Activated CD8-positive, alpha-beta T cell treated with anti-CD3 and anti-CD28 coated beads for 36 hours (primary cell): ENCODE data around the gene AKAP9. TPM values are rescaled to one million over a fixed set of nuclear protein-coding genes. Genes with fewer than 3 reads are reported as not detected.
A peak's percentile ranks its signal among the peaks of the same experiment; 100 is the strongest.
"Not testable (repeated sequence)": the region's sequence is repeated elsewhere in the genome, so short reads cannot be mapped to it uniquely, and the experiment has no call there.

ENCODE experiments used
- ATAC-seq: fragments of 200-7000 bp; cut with Tn5 transposase; one replicate; pipeline ENCODE4 v1.10.0; 2021; ENCODE audit warnings: mild to moderate bottlenecking, moderate library complexity
- CTCF ChIA-PET: fragments of 350-600 bp; sonication (Branson Sonifier 250); formaldehyde crosslinking; loops from one replicate; lab custom pipeline; 2021; ENCODE audit warnings: antibody characterized with exemption; lab: Charles Lee
- POLR2A ChIA-PET: fragments of 350-600 bp; sonication (Branson Sonifier 250); formaldehyde crosslinking; loops from one replicate; lab custom pipeline; 2021; ENCODE audit warnings: antibody characterized with exemption; lab: Charles Lee
- DNase-seq: peaks from one replicate; pipeline ENCODE4 v3.0.0-alpha.2; 2020
- H3K27ac Mint-ChIP-seq: one replicate; pipeline ENCODE4 v1.8.0; 2021; ENCODE audit warnings: mild to moderate bottlenecking, mixed read lengths
- H3K27me3 Mint-ChIP-seq: one replicate; pipeline ENCODE4 v1.8.0; 2021; ENCODE audit warnings: mixed read lengths
- H3K36me3 Mint-ChIP-seq: one replicate; pipeline ENCODE4 v1.8.0; 2021; ENCODE audit warnings: low read depth, mixed read lengths
- H3K4me1 Mint-ChIP-seq: one replicate; pipeline ENCODE4 v1.8.0; 2021; ENCODE audit warnings: low read depth, mixed read lengths
- H3K4me3 Mint-ChIP-seq: one replicate; pipeline ENCODE4 v1.8.0; 2021; ENCODE audit warnings: mild to moderate bottlenecking, moderate library complexity, mixed read lengths
- H3K9me3 Mint-ChIP-seq: one replicate; pipeline ENCODE4 v1.8.0; 2021; ENCODE audit warnings: mixed read lengths
- CTCF ChIP-seq: fragments of 200-600 bp; IDR thresholded peaks from one replicate; pipeline ENCODE4 v1.8.0; 2022; ENCODE audit warnings: antibody characterized with exemption, mild to moderate bottlenecking
- intact Hi-C: fragments of 100-400 bp; cut with micrococcal nuclease; formaldehyde crosslinking; loops from one replicate; pipeline ENCODE4 v1.10.0; 2022
- total RNA-seq, 2 experiments: library from RNA; stranded (reverse); gene quantifications; one replicate each; pipeline ENCODE4 v1.2.3, GENCODE V29; 2021

The AKAP9 gene
- total RNA-seq, 2 experiments from 2014 or later: 24.8 to 28.4 TPM

- intact Hi-C loops: no loop called here
- Mint-ChIP-seq H3K4me3 (peak overlapping the region; percentile 80), H3K36me3 (peaks cover 8% of the 10 kb centered on the region), H3K4me1 (peaks cover 43% of the 10 kb centered on the region), H3K27me3 (no peaks in the 10 kb centered on the region), H3K9me3 (no peaks in the 10 kb centered on the region), H3K27ac (no peak overlapping the region)
- ATAC-seq (no peak), DNase-seq (no peak)
- ChIA-PET CTCF (interaction anchor here (0.8 to 3.8 kb wide), 4 partner anchors 11 to 193 kb away, joined by 3 to 19 read pairs (median 10); partner anchors contain the start of gene MTERF1), POLR2A (interaction anchor here (1.0 kb wide), 1 partner anchor 62 kb away, joined by 3 read pairs; the partner anchor contains the start of gene MTERF1)
- no peak for TF ChIP-seq CTCF
Observed at GRCh38 chr7:91942312-91942711, 1.6 kb downstream of the AKAP9 start.

GRCh38 chr7:91944970-91945369, 4.3 kb downstream of the AKAP9 start:
- H3K27ac Mint-ChIP-seq, DNase-seq, ATAC-seq, H3K27me3 Mint-ChIP-seq, intact Hi-C loops, CTCF ChIA-PET, H3K4me3 Mint-ChIP-seq, H3K9me3 Mint-ChIP-seq: not testable (repeated sequence)
- Mint-ChIP-seq H3K36me3 (peaks cover 17% of the 10 kb centered on the region), H3K4me1 (peaks cover 51% of the 10 kb centered on the region)
- POLR2A ChIA-PET: interaction anchor here (2.2 kb wide), 1 partner anchor 64 kb away, joined by 6 read pairs; the partner anchor contains the start of gene MTERF1

GRCh38 chr7:91945476-91945875, 4.8 kb downstream of the AKAP9 start:
- no peak overlapping the region for H3K27ac Mint-ChIP-seq
- no peak overlapping the region for H3K4me3 Mint-ChIP-seq
- ChIA-PET CTCF (no interaction called here), POLR2A (interaction anchor here (2.2 kb wide), 1 partner anchor 64 kb away, joined by 6 read pairs; the partner anchor contains the start of gene MTERF1)
- DNase-seq (no peak), ATAC-seq (no peak)
- H3K4me1 Mint-ChIP-seq: peaks cover 51% of the 10 kb centered on the region
- no peaks in the 10 kb centered on the region for H3K27me3 Mint-ChIP-seq
- peaks cover 17% of the 10 kb centered on the region for H3K36me3 Mint-ChIP-seq
- TF ChIP-seq CTCF: no peak
- no peaks in the 10 kb centered on the region for H3K9me3 Mint-ChIP-seq
- intact Hi-C loops: no loop called here

GRCh38 chr7:91946549-91946948, 5.9 kb downstream of the AKAP9 start:
- POLR2A ChIA-PET: interaction anchor here (2.2 kb wide), 1 partner anchor 66 kb away, joined by 6 read pairs; the partner anchor contains the start of gene MTERF1
- peaks cover 17% of the 10 kb centered on the region for H3K36me3 Mint-ChIP-seq
- no peak for TF ChIP-seq CTCF
- H3K27ac Mint-ChIP-seq: no peak overlapping the region
- peaks cover 52% of the 10 kb centered on the region for H3K4me1 Mint-ChIP-seq
- no peaks in the 10 kb centered on the region for H3K27me3 Mint-ChIP-seq
- H3K9me3 Mint-ChIP-seq: no peaks in the 10 kb centered on the region
- ATAC-seq (no peak), DNase-seq (no peak)
- no peak overlapping the region for H3K4me3 Mint-ChIP-seq
- intact Hi-C loops: no loop called here
- CTCF ChIA-PET: interaction anchor here (0.9 to 1.3 kb wide), 2 partner anchors 66 to 116 kb away, joined by 3 to 4 read pairs; partner anchors contain the start of gene MTERF1

GRCh38 chr7:91947948-91948347, 7.3 kb downstream of the AKAP9 start:
- DNase-seq (no peak), ATAC-seq (no peak)
- H3K9me3 Mint-ChIP-seq: no peaks in the 10 kb centered on the region
- ChIA-PET POLR2A (no interaction called here), CTCF (no interaction called here)
- peaks cover 49% of the 10 kb centered on the region for H3K4me1 Mint-ChIP-seq
- H3K27ac Mint-ChIP-seq: no peak overlapping the region
- H3K4me3 Mint-ChIP-seq: no peak overlapping the region
- intact Hi-C loops: no loop called here
- no peaks in the 10 kb centered on the region for H3K27me3 Mint-ChIP-seq
- peaks cover 17% of the 10 kb centered on the region for H3K36me3 Mint-ChIP-seq
- no peak for TF ChIP-seq CTCF
